ENCODE data around the gene ATOSA. TPM values are rescaled to one million over a fixed set of nuclear protein-coding genes. Genes with fewer than 3 reads are reported as not detected.

The ATOSA gene
- polyA plus RNA-seq, 1 donor from 2014 or later, result 64.0 TPM

DNA sequence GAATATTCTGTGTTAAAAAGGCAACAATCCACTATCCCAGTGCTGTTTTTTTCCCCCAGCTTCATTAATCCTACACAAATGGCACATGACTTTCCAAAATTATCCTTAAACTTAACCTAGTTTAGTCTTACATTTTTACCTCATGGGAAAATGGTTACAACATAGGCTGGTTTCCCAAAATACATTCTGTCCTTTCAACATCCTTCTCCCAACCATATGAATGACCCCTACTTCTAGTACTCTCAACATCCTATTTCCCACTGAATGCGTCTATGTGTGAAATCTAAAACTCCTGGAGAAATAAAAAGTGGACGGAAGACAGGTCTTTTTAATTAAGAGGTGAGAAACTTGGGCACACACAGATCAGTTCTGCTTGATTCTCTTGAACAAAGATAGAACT, 33.3 kb downstream of the ATOSA start:
- H4K20me1 ChIP-seq (ENCODE audit: insufficient read depth), result no peaks in the 10 kb centered on the region
- peaks cover 27% of the 10 kb centered on the region for H3K79me2 ChIP-seq (replicated peaks; ENCODE audit: insufficient read depth, low read length)
- no peak overlapping the region for H3K4me2 ChIP-seq (ENCODE audit: low read length)
- H3K4me3 ChIP-seq (ENCODE audit: low read length), result no peak overlapping the region
- no peaks in the 10 kb centered on the region for H3K9me2 ChIP-seq (ENCODE audit: insufficient read depth, low read length)
- no peak overlapping the region for H2AFZ ChIP-seq (ENCODE audit: low read depth, low read length)
- H3K27me3 ChIP-seq (ENCODE audit: insufficient read depth, low read depth, low read length), result no peaks in the 10 kb centered on the region
- H3K9ac ChIP-seq (ENCODE audit: low read length), result no peak overlapping the region
- H3K36me3 ChIP-seq (ENCODE audit: insufficient read depth, low read length), result no peaks in the 10 kb centered on the region
- no peaks in the 10 kb centered on the region for H3F3A ChIP-seq (ENCODE audit: insufficient read depth, low read length, poor library complexity, severe bottlenecking)
- H3K9me3 ChIP-seq (ENCODE audit: low read length), result no peaks in the 10 kb centered on the region
- TF ChIP-seq RAD21 (conservative IDR thresholded peaks at IDR 0.05), result no peak
- TF ChIP-seq, protein P1, sequence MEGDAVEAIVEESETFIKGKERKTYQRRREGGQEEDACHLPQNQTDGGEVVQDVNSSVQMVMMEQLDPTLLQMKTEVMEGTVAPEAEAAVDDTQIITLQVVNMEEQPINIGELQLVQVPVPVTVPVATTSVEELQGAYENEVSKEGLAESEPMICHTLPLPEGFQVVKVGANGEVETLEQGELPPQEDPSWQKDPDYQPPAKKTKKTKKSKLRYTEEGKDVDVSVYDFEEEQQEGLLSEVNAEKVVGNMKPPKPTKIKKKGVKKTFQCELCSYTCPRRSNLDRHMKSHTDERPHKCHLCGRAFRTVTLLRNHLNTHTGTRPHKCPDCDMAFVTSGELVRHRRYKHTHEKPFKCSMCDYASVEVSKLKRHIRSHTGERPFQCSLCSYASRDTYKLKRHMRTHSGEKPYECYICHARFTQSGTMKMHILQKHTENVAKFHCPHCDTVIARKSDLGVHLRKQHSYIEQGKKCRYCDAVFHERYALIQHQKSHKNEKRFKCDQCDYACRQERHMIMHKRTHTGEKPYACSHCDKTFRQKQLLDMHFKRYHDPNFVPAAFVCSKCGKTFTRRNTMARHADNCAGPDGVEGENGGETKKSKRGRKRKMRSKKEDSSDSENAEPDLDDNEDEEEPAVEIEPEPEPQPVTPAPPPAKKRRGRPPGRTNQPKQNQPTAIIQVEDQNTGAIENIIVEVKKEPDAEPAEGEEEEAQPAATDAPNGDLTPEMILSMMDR (IDR thresholded peaks at IDR 0.05; ENCODE audit: poor library complexity, severe bottlenecking), result no peak
- no peak for TF ChIP-seq EZH2 (IDR thresholded peaks at IDR 0.05; ENCODE audit: borderline replicate concordance, insufficient read depth, low read length, poor library complexity, severe bottlenecking)
- no peak for TF ChIP-seq POLR2AphosphoS5 (IDR thresholded peaks at IDR 0.05)
- TF ChIP-seq TAF1 (IDR thresholded peaks at IDR 0.05; ENCODE audit: low read depth), result no peak
- no peak overlapping the region for H3K27ac ChIP-seq (ENCODE audit: low read length)

DNA sequence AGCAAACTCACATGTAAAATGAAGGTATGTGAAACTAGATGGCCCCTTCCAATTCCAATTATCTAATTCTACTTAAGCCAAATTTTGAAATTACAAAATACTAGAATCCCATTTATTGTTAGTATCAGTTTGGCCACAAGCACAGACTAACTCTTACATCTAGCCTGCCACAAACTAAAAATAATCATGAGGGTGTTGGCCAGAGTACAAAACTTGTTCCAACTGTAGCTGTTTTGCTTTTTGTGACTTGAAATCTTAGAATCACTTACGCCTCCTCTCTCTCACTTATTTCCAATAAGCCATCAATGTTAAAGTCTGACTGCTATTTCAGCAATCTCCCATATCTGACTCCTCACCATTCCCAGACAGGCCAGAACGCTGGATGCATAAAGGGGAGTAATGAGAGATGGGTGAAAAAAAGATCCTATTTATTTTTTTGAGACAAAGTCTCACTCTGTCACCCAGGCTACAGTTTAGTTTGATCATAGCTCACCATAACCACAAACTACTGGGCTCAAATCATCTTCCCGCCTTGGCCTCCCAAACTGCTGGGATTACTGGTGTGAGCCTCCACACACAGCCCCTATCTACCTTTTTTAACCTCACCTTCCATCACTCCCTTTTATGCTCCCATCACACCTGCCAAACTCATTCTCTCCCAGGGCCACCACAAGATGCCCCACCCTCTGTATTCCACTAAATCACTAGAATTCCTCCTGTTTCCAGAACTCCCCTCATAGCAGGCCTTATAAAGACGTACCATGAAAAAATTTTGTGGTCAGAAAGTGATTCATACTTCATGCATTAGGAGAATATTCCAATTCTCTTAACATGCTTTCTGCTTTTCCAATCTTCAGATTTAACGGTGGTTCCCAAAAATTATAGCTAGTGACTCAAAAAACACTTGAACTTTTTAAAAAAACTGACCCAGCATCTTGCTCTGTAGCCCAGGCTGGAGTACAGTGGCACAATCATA, 36.5 kb downstream of the ATOSA start:
- Histone ChIP-seq H3K79me2 (replicated peaks; ENCODE audit: insufficient read depth, low read length) (no peaks in the 10 kb centered on the region), H3F3A (ENCODE audit: insufficient read depth, low read length, poor library complexity, severe bottlenecking) (no peaks in the 10 kb centered on the region), H3K27ac (ENCODE audit: low read length) (no peak overlapping the region), H3K4me3 (ENCODE audit: low read length) (no peak overlapping the region), H3K4me2 (ENCODE audit: low read length) (no peak overlapping the region), H3K36me3 (ENCODE audit: insufficient read depth, low read length) (no peaks in the 10 kb centered on the region), H3K9me2 (ENCODE audit: insufficient read depth, low read length) (no peaks in the 10 kb centered on the region), H3K27me3 (ENCODE audit: insufficient read depth, low read depth, low read length) (no peaks in the 10 kb centered on the region), H2AFZ (ENCODE audit: low read depth, low read length) (no peak overlapping the region), H3K9me3 (ENCODE audit: low read length) (no peaks in the 10 kb centered on the region), H3K9ac (ENCODE audit: low read length) (no peak overlapping the region), H4K20me1 (ENCODE audit: insufficient read depth) (no peaks in the 10 kb centered on the region)
- TF ChIP-seq SMC3 (conservative IDR thresholded peaks at IDR 0.05; ENCODE audit: poor library complexity) (no peak), TAF1 (IDR thresholded peaks at IDR 0.05; ENCODE audit: low read depth) (no peak), EZH2 (IDR thresholded peaks at IDR 0.05; ENCODE audit: borderline replicate concordance, insufficient read depth, low read length, poor library complexity, severe bottlenecking) (no peak), EP300 (conservative IDR thresholded peaks at IDR 0.05; ENCODE audit: poor library complexity, severe bottlenecking) (no peak), RAD21 (conservative IDR thresholded peaks at IDR 0.05) (no peak), POLR2AphosphoS5 (IDR thresholded peaks at IDR 0.05) (no peak), MXI1 (conservative IDR thresholded peaks at IDR 0.05; ENCODE audit: poor library complexity, severe bottlenecking) (no peak)
- TF ChIP-seq, protein P1 (IDR thresholded peaks at IDR 0.05; ENCODE audit: poor library complexity, severe bottlenecking), result no peak
- TF ChIP-seq, protein P2, sequence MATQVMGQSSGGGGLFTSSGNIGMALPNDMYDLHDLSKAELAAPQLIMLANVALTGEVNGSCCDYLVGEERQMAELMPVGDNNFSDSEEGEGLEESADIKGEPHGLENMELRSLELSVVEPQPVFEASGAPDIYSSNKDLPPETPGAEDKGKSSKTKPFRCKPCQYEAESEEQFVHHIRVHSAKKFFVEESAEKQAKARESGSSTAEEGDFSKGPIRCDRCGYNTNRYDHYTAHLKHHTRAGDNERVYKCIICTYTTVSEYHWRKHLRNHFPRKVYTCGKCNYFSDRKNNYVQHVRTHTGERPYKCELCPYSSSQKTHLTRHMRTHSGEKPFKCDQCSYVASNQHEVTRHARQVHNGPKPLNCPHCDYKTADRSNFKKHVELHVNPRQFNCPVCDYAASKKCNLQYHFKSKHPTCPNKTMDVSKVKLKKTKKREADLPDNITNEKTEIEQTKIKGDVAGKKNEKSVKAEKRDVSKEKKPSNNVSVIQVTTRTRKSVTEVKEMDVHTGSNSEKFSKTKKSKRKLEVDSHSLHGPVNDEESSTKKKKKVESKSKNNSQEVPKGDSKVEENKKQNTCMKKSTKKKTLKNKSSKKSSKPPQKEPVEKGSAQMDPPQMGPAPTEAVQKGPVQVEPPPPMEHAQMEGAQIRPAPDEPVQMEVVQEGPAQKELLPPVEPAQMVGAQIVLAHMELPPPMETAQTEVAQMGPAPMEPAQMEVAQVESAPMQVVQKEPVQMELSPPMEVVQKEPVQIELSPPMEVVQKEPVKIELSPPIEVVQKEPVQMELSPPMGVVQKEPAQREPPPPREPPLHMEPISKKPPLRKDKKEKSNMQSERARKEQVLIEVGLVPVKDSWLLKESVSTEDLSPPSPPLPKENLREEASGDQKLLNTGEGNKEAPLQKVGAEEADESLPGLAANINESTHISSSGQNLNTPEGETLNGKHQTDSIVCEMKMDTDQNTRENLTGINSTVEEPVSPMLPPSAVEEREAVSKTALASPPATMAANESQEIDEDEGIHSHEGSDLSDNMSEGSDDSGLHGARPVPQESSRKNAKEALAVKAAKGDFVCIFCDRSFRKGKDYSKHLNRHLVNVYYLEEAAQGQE (IDR thresholded peaks at IDR 0.05; ENCODE audit: borderline replicate concordance), result no peak
